HG02588 (cell line): ENCODE data around the gene CRYL1.

ENCODE experiments used
- ATAC-seq: cut with Tn5 transposase; IDR thresholded peaks from one replicate; pipeline ENCODE4 v1.9.1; 2021; ENCODE audit warnings: mild to moderate bottlenecking, moderate library complexity; ENCODE audit not compliant: unreplicated experiment

CRYL1 gene

GRCh38 chr13:20428666-20429644, 96.7 kb downstream of the CRYL1 start:
- ATAC-seq = no peak

GRCh38 chr13:20426766-20427448, 98.8 kb downstream of the CRYL1 start:
- no peak for ATAC-seq

GRCh38 chr13:20425819-20426219, 99.8 kb downstream of the CRYL1 start:
- ATAC-seq = no peak

- ATAC-seq = no peak
Measured at GRCh38 chr13:20424949-20425348, 100.7 kb downstream of the CRYL1 start.

- ATAC-seq = no peak
Measured at GRCh38 chr13:20424559-20424852, 101.2 kb downstream of the CRYL1 start.

- ATAC-seq = no peak
Measured at GRCh38 chr13:20422362-20422761, 103.3 kb downstream of the CRYL1 start.

- ATAC-seq = no peak
Measured at GRCh38 chr13:20420938-20421337, 104.7 kb downstream of the CRYL1 start.

GRCh38 chr13:20418953-20419352, 106.7 kb downstream of the CRYL1 start:
- no peak for ATAC-seq

- no peak for ATAC-seq
Measured at GRCh38 chr13:20416223-20416745, 109.4 kb downstream of the CRYL1 start.

- ATAC-seq = no peak
Measured at GRCh38 chr13:20415694-20416107, 110.0 kb downstream of the CRYL1 start.

GRCh38 chr13:20415306-20415679, 110.4 kb downstream of the CRYL1 start:
- ATAC-seq = no peak

GRCh38 chr13:20414546-20415305, 110.9 kb downstream of the CRYL1 start:
- no peak for ATAC-seq

- no peak for ATAC-seq
Measured at GRCh38 chr13:20412691-20413355, 112.8 kb downstream of the CRYL1 start.

GRCh38 chr13:20411638-20412342, 113.9 kb downstream of the CRYL1 start:
- ATAC-seq = peak; percentile 98

GRCh38 chr13:20410726-20411125, 114.9 kb downstream of the CRYL1 start:
- no peak for ATAC-seq

GRCh38 chr13:20408181-20408580, 117.5 kb downstream of the CRYL1 start:
- ATAC-seq = no peak

GRCh38 chr13:20407759-20408158, 117.9 kb downstream of the CRYL1 start:
- no peak for ATAC-seq

GRCh38 chr13:20405691-20406090, 120.0 kb downstream of the CRYL1 start:
- no peak for ATAC-seq

- ATAC-seq = no peak
Measured at GRCh38 chr13:20404488-20405222, 121.0 kb downstream of the CRYL1 start.
